ENCODE results near the gene TAC3. TPM values are rescaled to one million over a fixed set of nuclear protein-coding genes. Genes with fewer than 3 reads are reported as not detected.

Gene TAC3
- total RNA-seq, 1 experiment from 2014 or later = 3.1 TPM

GRCh38 chr12:57003395-57003794 lies 12.9 kb downstream of the TAC3 start:
- DNase-seq = no peak
- Mint-ChIP-seq H3K36me3 (ENCODE audit: insufficient read depth, unreplicated experiment) (peaks cover 34% of the 10 kb centered on the region), H3K27me3 (ENCODE audit: insufficient read depth, unreplicated experiment) (no peaks in the 10 kb centered on the region), H3K4me3 (ENCODE audit: unreplicated experiment) (no peak overlapping the region), H3K27ac (ENCODE audit: unreplicated experiment) (no peak overlapping the region), H3K9me3 (ENCODE audit: unreplicated experiment) (no peaks in the 10 kb centered on the region), H3K4me1 (ENCODE audit: low read depth, unreplicated experiment) (peaks cover 33% of the 10 kb centered on the region)
- peaks cover 24% of the 10 kb centered on the region for H3K4me1 ChIP-seq
- TF ChIP-seq, protein P1, sequence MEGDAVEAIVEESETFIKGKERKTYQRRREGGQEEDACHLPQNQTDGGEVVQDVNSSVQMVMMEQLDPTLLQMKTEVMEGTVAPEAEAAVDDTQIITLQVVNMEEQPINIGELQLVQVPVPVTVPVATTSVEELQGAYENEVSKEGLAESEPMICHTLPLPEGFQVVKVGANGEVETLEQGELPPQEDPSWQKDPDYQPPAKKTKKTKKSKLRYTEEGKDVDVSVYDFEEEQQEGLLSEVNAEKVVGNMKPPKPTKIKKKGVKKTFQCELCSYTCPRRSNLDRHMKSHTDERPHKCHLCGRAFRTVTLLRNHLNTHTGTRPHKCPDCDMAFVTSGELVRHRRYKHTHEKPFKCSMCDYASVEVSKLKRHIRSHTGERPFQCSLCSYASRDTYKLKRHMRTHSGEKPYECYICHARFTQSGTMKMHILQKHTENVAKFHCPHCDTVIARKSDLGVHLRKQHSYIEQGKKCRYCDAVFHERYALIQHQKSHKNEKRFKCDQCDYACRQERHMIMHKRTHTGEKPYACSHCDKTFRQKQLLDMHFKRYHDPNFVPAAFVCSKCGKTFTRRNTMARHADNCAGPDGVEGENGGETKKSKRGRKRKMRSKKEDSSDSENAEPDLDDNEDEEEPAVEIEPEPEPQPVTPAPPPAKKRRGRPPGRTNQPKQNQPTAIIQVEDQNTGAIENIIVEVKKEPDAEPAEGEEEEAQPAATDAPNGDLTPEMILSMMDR (IDR thresholded peaks at IDR 0.05; ENCODE audit: insufficient read depth in 1 of 2, low read depth in 1 of 2, low read length in 1 of 2, severe bottlenecking in 1 of 2, unreplicated experiment in 1 of 2) = no peak
- H3K4me3 ChIP-seq (ENCODE audit: low read depth, low read length) = no peak overlapping the region
- intact Hi-C loops (cut with micrococcal nuclease; ENCODE audit: unreplicated experiment) = no loop called here
- no peaks in the 10 kb centered on the region for H3K27me3 ChIP-seq (replicated peaks; ENCODE audit: control insufficient read depth, insufficient read depth, low read length)
- peaks cover 6% of the 10 kb centered on the region for H3K36me3 ChIP-seq (ENCODE audit: control insufficient read depth, insufficient read depth, low read length)
- ChIA-PET CTCF (interaction anchor here (0.7 kb wide), 1 partner anchor 18 kb away, joined by 3 read pairs; no protein-coding TSS in a partner anchor), POLR2A (no interaction called here)
- no TSS peak for BruUV-seq (replicated peaks)
- H3K9me3 ChIP-seq = no peaks in the 10 kb centered on the region

- H3K4me1 ChIP-seq = peaks cover 17% of the 10 kb centered on the region
- CTCF ChIA-PET = interaction anchor here (0.5 to 1.8 kb wide), 15 partner anchors 13 to 408 kb away, joined by 3 to 15 read pairs (median 4); partner anchors contain the start of genes LRP1, MYO1A, NACA and NEMP1
- POLR2A ChIA-PET = no interaction called here
- DNase-seq = peak; percentile 83 to 88
- Mint-ChIP-seq H3K27me3 (ENCODE audit: insufficient read depth, unreplicated experiment) (no peaks in the 10 kb centered on the region), H3K9me3 (ENCODE audit: unreplicated experiment) (no peaks in the 10 kb centered on the region), H3K36me3 (ENCODE audit: insufficient read depth, unreplicated experiment) (peaks cover 34% of the 10 kb centered on the region), H3K4me3 (ENCODE audit: unreplicated experiment) (no peak overlapping the region), H3K4me1 (ENCODE audit: low read depth, unreplicated experiment) (peaks cover 26% of the 10 kb centered on the region), H3K27ac (ENCODE audit: unreplicated experiment) (no peak overlapping the region)
- intact Hi-C loops (cut with micrococcal nuclease; ENCODE audit: unreplicated experiment) = loop anchor here (1.0 kb wide), 1 partner anchor 161 kb away; no protein-coding TSS in a partner anchor
- BruUV-seq (replicated peaks) = no TSS peak
- no peaks in the 10 kb centered on the region for H3K27me3 ChIP-seq (replicated peaks; ENCODE audit: control insufficient read depth, insufficient read depth, low read length)
- H3K36me3 ChIP-seq (ENCODE audit: control insufficient read depth, insufficient read depth, low read length) = peaks cover 6% of the 10 kb centered on the region
- no peaks in the 10 kb centered on the region for H3K9me3 ChIP-seq
- TF ChIP-seq, protein P1 (IDR thresholded peaks at IDR 0.05; ENCODE audit: insufficient read depth in 1 of 2, low read depth in 1 of 2, low read length in 1 of 2, severe bottlenecking in 1 of 2, unreplicated experiment in 1 of 2) = peak; percentile 75 to 79
- no peak overlapping the region for H3K4me3 ChIP-seq (ENCODE audit: low read depth, low read length)
Measured at GRCh38 chr12:57001448-57001906, 14.9 kb downstream of the TAC3 start.

DNA sequence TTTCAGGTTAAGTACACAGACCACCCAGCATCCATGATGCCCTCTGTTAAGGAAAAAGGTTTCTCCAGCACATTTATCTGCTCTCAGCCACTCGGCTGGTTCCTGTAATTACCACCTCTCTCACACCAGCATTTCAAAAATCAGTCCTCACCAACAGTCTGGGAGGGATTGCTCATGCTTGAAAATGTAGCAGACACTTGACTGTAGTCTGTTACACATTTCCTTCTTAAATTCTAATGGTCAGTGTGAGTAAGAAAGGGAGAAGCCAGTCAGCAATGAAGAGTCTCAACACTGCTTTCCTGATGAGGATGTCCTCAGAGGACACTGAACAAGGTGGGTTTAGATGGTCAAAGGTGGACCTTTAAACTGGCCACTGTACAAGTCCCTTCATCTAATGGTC lies 15.9 kb downstream of the TAC3 start:
- no peak overlapping the region for H3K27ac Mint-ChIP-seq (ENCODE audit: unreplicated experiment)
- Histone ChIP-seq H3K36me3 (ENCODE audit: control insufficient read depth, insufficient read depth, low read length) (peaks cover 6% of the 10 kb centered on the region), H3K4me3 (ENCODE audit: low read depth, low read length) (no peak overlapping the region), H3K9me3 (no peaks in the 10 kb centered on the region), H3K4me1 (peaks cover 15% of the 10 kb centered on the region), H3K27me3 (replicated peaks; ENCODE audit: control insufficient read depth, insufficient read depth, low read length) (no peaks in the 10 kb centered on the region)
- no peaks in the 10 kb centered on the region for H3K27me3 Mint-ChIP-seq (ENCODE audit: insufficient read depth, unreplicated experiment)
- peaks cover 34% of the 10 kb centered on the region for H3K36me3 Mint-ChIP-seq (ENCODE audit: insufficient read depth, unreplicated experiment)
- DNase-seq = no peak
- peaks cover 20% of the 10 kb centered on the region for H3K4me1 Mint-ChIP-seq (ENCODE audit: low read depth, unreplicated experiment)
- H3K9me3 Mint-ChIP-seq (ENCODE audit: unreplicated experiment) = no peaks in the 10 kb centered on the region
- ChIA-PET CTCF (interaction anchor here (1.8 kb wide), 1 partner anchor 12 kb away, joined by 14 read pairs; no protein-coding TSS in a partner anchor), POLR2A (no interaction called here)
- BruUV-seq (replicated peaks) = no TSS peak
- TF ChIP-seq, protein P1 (IDR thresholded peaks at IDR 0.05; ENCODE audit: insufficient read depth in 1 of 2, low read depth in 1 of 2, low read length in 1 of 2, severe bottlenecking in 1 of 2, unreplicated experiment in 1 of 2) = no peak
- no peak overlapping the region for H3K4me3 Mint-ChIP-seq (ENCODE audit: unreplicated experiment)
- intact Hi-C loops (cut with micrococcal nuclease; ENCODE audit: unreplicated experiment) = no loop called here

Data from Caco-2 (cell line).